Raji (cell line): ENCODE results near the gene ACRBP.
A peak's percentile ranks its signal among the peaks of the same experiment; 100 is the strongest.

ENCODE experiments used
- POLR2A ChIP-seq: IDR thresholded peaks from 2 replicates; pipeline ENCODE4 v1.6.1; 2011; ENCODE audit warnings: low read depth, low read length, control low read depth; ENCODE audit not compliant: insufficient read depth

Gene ACRBP

DNA sequence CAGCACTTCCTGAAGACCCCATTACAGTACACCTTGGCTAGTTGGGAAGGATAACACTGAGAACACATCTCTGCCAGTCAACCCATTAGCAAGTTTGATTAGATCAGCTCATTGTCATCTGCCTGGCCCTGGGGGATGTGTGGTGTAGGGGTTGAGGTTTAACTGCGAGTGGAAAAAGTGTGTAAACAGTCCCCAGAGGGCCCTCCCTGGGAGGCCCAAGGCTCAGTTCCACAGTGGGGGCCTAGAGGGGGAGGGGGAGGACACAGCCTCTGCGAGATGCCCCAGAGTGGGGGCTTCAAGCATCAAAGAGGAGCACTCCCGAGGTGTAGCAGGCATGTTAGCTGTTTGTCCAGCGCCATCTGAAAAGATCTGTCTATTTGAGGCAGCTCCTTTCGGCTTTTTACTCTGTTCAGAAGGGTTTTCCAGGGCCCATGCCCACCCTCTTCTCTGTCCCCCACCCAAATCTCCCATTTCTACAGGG, 11.8 kb downstream of the ACRBP start:
- no peak; the same call in 1 of the 2 replicates for TF ChIP-seq POLR2A

DNA sequence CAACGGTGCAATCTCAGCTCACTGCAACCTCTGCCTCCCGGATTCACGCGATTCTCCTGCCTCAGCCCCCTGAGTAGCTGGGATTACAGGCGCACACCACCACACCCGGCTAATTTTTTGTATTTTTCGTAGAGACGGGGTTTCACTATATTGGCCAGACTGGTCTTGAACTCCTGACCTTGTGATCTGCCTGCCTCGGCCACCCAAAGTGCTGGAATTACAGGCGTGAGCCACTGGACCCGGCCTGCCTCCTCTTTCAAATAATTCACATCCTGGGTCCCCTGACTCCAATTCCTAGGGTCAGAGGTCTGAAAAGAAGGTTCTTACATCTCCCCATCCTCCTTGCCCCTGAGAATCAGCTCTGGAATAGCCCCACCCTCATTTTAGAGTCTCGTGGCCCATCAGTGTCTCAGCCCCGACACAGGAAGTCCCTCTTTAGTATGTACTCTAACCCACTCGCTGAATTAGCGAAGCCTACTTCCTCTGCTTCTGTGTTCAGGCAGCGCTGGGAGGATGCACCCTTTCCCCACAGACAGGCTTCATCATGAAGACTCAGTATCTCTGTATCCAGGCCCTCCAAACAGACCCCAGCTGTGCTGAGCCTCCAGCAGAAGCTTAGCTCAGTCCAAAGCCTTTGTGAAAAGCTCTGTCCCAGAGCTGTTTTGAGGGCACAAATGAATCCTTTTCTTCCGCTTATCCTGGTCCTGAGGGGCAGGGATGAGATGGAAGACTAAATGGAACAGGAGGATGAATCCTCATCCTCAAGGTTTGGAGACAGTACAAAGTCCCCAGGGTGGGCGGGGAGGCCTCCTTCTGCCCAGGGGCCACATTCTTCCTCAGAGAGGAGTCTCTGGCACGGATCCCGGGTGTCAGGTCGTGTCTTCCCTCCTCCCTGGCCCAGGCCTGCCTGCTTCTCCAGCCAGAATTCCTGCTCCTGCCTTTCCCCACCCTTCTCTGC, 14.9 kb downstream of the ACRBP start:
- peak; percentile 65 for TF ChIP-seq POLR2A

DNA sequence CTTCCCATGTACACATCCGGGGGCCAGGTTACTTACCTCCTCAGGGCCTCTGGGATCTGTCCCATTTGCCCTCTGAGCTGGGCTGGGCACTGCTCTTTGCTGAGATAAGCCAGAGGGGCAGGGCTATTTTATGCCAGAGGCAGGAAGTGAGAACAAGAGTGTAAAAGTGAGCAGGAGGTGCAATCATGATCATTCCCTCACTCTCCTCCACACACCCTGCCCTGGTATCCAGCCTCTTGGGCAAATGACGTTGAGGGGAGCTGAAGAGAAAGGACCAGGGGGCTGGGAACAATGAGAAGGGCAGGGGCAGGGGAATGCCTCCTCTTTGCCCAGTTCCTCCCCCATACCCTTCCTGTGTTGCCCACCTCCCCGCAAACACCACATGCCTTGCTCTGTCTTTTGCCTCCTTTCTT, 15.7 kb downstream of the ACRBP start:
- no peak; the same call in 1 of the 2 replicates for TF ChIP-seq POLR2A

DNA sequence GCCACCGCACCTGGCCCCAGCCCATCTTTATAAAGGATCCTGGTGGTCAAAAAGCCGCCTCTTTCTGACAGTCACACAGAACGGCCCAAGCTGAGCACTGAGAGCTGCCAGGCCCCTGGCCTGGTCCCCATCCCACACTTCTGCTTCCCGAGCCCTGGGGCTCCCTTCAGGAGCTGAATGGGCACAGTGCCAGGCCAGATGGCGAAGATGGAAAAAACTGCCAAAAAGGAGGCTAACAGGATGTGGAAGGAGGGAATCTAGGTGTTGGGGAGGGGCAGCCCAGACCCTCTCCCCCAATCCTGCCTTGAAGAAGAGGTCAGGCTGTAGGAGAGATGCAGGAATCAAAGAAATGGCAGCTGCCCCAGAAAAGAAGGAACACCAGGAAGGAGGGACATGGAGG, 16.5 kb downstream of the ACRBP start:
- TF ChIP-seq POLR2A, result no peak

DNA sequence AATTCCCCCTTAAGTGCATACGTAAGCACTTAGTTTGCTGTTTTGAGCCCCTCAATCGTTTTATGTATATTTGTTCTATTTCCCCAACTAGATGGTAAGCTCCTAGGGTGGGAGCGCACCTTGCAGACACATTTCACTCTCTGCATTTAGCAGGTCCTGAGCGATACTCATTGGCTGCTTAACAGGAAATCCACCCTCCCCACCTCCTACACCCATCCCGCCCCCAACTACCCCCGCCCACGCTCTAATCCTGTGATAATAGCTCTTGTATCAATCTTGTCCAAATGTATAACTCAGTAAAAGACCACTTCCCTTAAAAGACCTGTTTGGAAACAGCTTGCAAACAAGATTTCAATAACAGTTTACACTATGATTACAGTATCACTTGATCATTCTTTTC, 19.6 kb downstream of the ACRBP start:
- no peak for TF ChIP-seq POLR2A

DNA sequence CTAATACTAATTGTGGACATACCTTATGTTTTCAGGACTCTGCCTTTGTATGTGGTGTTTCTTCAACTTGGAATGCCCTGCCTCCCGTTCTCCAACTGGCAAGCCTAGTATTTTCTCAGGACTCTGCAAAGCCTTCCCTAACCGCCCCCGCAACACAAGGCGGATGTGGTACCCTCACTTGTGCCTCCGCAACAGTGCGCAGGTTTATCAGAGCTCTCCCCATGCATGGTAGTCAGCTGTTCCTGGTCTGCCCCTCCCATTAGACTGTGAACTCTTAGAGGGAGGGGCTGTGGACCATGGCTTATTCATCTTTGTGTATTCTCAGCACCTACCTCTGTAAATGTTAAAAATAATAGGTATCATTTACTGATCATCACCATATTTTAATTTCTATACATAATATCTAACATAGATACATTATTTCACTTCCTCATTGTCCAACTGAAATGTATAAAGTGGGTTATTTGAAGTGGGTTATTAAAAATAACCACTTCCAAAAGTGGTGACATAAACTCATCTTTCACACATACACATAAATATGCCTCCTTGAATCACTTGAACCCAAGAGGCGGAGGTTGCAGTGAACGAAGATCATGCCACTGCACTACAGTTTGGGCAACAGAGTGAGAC, 20.5 kb downstream of the ACRBP start:
- no peak for TF ChIP-seq POLR2A

DNA sequence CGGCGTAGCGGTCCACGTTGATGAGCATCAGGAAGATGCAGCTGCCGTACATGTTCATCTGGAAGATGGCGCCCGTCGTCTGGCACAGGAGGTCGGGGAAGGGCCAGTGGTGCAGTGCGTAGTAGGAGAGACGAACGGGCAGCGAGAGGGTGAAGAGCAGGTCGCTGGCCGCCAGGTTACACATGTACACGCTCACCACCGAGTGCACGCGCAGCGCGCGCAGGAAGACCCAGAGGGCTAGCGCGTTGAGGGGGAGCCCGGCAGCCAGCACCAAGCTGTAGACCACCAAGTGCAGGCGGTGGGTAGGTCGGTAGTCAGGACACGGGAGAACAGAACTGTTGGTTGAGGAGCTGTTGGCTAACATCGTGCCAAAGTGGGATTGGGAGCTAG, 26.4 kb downstream of the ACRBP start:
- TF ChIP-seq POLR2A, result no peak

DNA sequence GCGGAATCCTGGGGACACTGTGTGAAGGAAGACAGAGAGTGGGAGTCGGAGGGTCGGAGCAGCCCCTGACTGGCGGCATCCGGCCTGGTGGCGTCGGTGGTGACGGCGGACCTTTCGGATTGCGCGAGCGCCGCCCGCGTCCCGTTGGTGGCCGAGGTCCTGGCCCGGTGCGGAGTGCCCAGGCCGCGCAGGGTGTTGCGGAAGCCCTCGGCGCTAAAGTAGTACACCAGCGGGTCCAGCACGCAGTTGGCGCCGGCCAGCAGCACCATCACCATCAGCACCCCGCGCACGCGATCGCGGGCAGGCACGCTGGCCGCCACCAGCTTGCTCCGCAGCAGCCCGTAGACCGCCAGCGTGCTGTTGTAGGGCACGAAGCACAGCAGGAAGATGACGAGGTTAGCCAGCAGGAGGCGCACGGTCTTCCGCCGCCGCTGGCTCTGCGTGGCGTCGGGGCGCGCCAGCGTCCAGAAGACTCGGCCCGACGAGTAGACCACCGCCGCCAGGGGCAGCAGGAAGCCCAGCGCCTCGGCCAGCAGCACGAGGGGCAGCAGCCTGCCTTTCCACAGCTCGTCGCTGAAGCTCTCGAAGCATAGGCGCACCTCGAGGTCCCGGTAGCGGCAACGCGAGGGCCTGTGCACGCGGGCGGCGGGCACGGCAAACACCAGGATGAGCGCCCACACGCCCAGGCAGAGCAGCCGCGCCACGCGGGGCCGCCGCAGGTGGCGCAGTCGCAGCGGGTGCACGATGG, 26.9 kb downstream of the ACRBP start:
- TF ChIP-seq POLR2A, result no peak

DNA sequence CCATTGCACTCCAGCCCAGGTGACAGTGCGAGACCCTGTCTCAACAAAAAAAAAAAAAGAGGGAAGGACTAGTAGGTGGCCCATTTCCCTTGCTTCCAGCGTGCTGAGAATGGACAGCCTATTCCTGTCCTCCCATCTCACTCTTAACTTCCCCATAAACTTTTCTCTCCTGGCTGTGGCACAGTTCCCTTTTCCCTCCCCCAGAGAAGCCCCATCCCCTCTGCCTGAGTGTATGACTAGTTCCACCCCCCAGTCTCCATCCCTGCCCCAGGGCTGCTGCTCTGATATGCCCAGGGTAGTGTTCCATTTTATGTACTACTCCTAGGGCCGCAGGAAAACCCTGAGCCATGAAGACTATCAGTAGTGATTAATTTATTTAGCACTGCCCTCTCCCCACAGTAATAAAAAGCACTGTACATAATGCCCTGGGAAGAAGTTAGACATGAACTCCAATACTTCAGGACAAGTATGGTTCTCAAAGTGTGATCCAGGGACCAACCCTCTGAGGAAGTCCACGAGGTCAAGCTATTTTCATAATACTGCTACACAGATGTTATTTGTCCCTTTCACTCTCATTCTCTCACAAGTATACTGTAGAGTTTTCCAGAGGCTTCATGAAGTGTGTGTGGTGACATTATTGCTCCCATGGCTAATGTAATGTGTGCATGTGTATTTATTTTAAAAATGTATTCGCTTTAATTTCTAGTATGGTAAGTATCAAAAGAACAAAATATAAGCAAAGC, 28.6 kb downstream of the ACRBP start:
- TF ChIP-seq POLR2A, result no peak

DNA sequence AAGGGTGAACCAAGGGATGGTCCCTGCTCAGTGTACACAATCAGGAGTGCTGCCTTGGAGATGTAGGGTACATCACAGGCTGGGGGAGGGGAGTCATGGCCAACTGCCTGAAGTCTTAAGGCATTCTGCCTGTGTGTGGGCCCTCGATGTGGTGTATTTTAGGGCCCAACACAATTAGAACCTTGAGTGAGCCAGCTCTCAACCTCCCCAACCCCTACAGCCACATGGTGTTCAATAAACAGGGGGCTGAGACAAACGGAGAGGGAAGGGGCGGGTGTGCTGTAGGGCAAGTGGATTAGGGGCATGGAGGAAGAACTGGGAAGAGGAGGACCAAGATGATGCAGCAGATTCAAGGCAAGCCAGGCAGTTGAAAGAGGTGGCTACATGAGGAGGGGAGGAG, 31.4 kb downstream of the ACRBP start:
- no peak for TF ChIP-seq POLR2A

DNA sequence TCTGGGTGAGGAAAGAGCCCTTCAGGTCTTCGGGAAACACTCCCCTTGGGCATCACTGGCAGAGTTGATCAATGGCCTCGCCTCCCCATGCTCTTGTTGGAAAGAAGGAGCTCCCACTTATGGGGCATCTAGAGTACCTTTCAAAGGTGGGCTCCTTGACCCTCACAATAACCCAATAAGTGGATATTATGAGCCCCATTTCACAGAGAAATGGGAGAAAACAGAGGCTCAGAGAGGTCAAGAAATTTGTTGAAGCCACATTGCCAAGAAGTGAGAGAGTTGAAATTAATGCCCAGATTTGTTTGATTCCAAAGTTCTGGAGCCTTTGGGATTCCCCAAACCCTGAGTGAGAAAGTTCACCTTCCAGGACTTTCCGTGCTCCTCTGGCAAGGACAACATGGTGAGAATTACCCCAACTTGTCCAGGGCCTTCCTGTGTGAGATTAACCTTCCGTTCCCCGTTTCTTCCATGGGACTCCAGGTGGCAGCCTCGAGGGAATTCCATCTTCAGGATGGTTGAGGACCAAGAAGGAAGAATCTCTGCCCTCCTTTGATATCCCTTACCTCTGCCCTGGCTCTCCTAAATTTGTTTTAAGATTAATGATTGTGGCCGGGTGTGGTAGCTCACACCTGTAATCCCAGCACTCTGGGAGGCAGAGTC, 32.6 kb downstream of the ACRBP start:
- no peak for TF ChIP-seq POLR2A

DNA sequence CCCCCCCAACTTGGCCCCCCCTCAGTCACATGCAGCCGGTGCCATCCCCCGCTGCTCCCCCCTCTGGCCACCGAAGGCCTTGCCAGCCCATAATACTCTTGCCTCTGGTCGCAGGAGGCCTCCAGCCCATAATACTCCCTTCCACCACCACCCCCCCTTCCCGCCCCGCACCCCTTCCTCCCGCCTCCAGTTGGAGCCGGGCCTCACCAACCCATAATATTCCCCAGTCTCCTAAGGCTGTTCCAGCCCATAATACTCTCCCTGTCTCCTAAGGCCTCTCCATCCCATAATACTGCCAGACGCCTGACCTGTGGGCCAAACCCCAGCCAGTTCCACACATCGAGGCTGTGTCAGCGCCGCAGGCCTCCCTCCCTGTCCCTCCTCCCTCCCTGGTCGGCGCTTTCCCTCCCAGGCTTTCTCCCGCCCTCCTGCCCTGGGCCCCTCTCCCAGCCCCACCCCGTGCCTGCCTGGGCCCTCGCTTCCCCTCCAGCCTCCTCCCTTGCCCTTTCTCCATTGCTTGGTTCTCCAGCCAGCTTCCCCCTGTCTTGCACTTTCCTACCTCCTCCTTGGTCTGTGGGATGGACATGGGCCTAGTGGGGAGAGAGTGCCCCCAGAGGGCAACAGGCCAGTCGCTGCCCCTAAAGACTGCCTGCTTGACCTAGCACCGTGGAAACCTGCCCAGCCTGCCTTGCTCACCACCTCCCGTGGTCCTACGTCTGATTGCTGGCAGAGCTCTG, 33.3 kb downstream of the ACRBP start:
- TF ChIP-seq POLR2A, result no peak

DNA sequence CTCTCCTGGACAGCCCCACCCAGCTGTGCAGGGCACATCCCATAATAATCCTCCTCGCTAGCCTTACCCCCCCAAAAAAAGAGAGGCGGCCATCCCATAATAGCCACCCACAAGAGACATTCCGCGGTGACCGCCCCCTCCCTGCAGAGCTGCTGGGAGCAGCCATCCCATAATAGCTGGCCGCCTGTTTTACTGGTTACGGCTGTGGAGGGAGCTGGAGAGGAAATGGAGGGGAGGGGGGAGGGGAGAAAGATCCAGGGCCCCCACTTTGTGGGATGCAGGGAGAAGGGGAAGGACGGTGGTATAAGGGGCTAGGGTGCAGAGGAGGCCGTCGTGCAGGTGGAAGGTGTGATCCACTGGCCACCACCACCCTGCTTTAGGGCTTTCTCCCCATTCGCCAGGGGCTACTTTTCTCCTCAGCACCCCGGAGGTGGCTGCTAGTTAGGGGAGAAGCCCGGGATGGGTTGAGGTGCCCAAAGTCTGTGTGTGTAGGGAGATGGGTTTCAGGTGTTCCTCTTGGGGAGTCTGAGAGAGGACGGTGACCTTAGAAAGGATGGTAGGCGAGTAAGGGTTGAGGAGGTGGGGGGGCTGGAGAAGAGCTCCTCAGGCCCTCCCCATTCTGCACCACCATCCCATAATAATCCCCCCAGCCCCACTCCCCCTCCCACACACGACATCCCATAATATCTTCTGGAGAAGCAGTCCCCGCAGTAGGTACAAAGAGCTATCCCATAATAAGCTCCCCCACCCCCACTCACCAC, 34.0 kb downstream of the ACRBP start:
- TF ChIP-seq POLR2A, result no peak

DNA sequence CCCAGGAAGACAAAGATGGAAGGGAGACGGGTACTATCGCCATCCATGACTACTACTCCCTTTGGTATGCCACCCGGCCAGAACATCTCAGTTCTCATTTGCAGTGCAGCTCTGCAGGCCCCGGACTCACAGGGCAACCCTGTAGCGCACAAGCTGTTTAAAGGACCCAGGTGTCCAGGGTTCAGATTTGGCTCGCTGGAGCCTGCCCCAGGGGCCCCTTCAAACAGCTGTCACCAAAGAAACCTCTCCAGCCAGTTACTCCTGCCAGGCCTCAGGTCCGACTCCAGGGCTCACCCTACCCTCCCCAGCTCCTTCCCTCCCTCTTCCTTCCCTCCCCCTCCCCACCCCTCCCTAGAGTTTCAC, 34.6 kb downstream of the ACRBP start:
- TF ChIP-seq POLR2A, result no peak

DNA sequence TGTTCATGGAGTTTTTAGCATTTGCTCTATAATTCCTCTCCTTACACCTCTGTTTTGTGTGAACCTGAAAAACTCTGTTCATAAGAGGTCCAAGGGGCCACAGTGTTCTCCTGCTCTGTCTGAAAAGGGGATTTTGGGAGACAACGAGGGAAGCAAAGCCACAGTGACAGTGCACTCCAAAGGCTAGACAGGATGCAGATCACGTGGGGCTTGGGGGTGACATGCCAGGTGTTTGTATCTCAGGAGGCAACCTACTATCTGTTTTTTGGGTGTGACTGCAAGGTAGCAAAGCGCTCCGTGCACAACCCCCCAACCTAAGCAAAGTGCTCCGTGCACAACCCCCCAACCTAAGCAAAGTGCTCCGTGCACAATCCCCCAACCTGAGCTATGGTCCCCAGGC, 35.0 kb downstream of the ACRBP start:
- no peak for TF ChIP-seq POLR2A
